HG03565 (cell line): ENCODE results near the gene STOML2.

Experiments used
- ATAC-seq: cut with Tn5 transposase; IDR thresholded peaks from one replicate; pipeline ENCODE4 v1.9.1; 2021; ENCODE audit warnings: mild to moderate bottlenecking, moderate library complexity; ENCODE audit not compliant: unreplicated experiment

Gene STOML2

GRCh38 chr9:35072461-35073278 is 30.3 kb downstream of the STOML2 start, which contains the start of gene VCP:
VCP (minus strand) TSS chr9:35072625; CDS start chr9:35072353, 272 bp downstream.
- ATAC-seq, result peak; percentile 76

DNA sequence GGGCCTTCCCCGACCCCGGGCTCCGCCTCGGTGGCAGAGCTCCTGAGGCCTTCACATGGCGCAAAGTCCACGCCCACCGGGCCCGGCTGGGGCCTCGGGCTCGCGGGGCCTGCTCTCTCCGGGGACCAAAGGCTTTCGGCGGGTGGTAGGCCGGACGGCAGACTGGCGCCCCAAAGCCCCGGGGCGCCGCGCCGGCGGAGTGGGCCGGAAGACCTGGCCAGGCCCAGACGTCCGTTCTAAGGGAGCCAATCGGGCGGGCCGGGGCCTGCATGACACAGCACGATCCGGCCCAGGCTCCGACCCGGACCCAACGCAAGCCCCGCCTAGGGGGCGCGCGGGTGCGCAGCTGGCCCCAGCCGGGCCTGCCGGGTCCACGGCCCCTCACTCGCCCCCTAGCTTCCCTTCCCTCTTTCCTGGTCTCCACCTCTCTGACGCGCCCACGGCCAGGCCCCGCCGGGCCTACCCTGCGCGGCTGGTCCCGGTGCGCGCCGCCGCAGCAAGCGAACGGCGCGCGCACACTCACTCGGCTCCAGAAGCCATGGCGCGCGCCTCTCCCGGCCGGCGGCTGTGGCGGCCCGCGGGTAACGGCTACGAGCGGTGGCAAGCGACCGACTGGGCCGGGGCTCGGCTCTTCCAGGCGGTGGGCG is 31.0 kb downstream of the STOML2 start:
- peak; percentile 44 for ATAC-seq

GRCh38 chr9:35070823-35071813 is 31.8 kb downstream of the STOML2 start:
- ATAC-seq, result no peak

GRCh38 chr9:35069020-35069419 is 33.9 kb downstream of the STOML2 start:
- ATAC-seq, result no peak

- no peak for ATAC-seq
These were observed 35.9 kb downstream of the STOML2 start for GRCh38 chr9:35067056-35067455.

DNA sequence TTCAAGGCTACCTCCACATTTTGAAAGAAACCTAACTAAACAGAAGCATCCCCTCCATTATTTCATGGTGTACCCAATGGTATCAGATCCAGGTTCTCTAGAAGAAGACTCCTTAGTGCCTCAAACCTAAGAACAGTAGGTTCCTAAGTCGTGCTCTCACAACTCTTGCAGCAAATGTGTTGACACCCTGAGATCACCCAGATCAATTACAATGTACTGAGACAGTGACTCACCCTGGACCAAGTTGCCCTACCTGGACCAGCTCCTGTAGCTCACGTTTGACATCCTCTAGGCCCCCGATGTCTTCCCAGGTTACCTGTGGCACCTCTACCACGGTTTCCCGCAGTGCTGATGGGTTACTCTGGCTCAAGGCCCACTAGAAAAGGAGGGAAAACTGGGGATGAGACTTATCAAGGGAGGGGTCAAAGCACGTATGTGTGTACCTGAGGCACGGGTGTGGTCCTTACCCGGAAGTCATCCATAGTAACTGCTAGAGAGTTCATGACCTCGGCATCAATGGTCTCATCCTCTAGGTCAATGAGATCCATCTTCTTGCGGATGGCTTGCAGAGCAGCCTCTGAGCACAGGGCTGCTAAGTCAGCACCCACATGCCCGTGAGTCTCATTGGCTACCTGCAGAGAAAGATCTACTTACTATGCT is 42.3 kb downstream of the STOML2 start:
- ATAC-seq, result no peak

DNA sequence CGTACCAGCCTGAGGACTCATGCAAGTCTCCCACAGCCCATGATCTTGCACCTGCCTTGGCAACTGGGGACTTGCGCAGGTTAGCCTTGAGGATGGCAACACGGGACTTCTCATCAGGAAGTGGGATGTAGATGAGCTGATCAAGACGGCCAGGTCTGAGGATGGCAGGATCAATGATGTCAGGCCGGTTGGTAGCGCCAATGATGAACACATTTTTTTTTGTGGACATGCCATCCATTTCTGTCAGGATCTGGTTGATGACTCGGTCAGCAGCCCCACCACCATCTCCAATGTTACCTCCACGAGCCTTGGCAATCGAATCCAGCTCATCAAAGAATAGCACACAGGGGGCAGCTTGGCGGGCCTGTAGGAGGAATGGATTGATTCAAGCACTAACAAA is 43.5 kb downstream of the STOML2 start:
- no peak for ATAC-seq

- ATAC-seq, result no peak
These were observed 45.7 kb downstream of the STOML2 start for GRCh38 chr9:35057271-35057620.

DNA sequence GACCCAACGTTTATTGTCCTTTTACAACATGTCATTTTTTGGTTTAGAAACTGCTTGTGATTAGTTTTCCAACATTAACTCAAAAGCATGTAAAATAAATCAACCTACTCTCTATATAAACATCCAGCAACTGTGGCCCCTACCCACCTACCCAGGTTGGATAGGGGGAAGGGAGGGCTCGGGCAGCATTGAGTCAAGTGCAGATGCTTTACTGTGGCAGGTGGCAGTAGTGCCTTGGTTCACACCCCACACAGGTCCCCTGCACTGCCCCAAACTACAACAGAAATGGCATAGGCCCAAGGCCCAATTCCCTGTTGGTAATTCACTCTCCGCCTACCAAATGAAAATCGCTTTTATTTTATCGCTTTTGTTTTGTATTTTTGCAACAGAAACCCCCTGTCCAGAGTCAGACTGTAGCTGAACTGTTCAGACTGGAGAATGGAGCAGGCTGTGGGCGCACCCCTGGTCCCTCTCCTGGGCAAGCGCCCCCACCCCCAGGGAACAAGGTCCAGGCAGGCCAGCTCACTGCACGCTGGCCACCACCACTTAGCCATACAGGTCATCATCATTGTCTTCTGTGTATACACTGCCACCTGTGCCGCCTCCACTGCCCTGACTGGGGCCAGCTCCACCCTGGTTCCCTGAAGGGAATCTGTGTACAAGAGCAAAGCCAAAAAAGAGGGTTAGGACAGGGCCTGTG is 46.2 kb downstream of the STOML2 start:
- ATAC-seq, result no peak

- ATAC-seq, result no peak
These were observed 47.9 kb downstream of the STOML2 start for GRCh38 chr9:35054871-35055644.

DNA sequence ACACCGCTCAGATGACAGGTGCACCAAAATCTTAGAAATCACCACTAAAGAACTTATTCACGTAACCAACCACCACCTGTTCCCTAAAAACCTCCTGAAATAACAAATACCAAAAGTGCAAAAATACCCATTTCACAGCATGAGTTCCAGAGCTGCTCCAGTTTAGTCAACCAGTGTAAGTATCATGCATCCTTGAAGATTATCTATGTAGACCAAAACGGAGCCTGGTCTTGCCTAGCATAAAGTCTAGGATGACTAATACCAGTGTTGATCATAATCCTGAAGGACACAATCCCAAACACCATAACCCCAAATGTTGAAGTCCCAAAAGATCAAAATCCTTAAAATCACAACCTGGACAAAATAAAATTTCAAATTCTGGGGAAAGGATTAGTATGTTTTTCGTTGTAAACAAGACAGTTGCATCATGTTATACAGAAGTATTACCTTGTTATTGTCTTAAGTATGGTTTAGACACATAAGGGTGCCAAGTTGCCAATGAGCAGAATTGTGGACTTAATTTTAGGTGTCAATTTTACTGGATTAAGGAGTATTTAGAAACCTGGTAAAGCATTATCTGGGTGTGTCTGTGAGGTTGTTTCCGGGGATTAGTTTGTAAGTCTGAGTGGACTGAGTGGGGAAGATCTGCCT is 48.6 kb downstream of the STOML2 start:
- ATAC-seq, result no peak

GRCh38 chr9:35051069-35051967 is 51.6 kb downstream of the STOML2 start:
- no peak for ATAC-seq
